Fibroblast of skin of right biceps (primary cell): ENCODE results near the gene PRDM15.

Experiments
- DNase-seq: peaks from one replicate; pipeline ENCODE4 v3.0.0-alpha.2; 2013

The PRDM15 gene

GRCh38 chr21:41761211-41761933, 117.8 kb downstream of the PRDM15 start:
- DNase-seq, result peak; percentile 18

GRCh38 chr21:41760411-41760810, 118.7 kb downstream of the PRDM15 start:
- DNase-seq, result no peak

GRCh38 chr21:41759926-41760325, 119.2 kb downstream of the PRDM15 start:
- DNase-seq, result no peak

GRCh38 chr21:41759214-41759840, 119.8 kb downstream of the PRDM15 start:
- DNase-seq, result peak; percentile 40

- no peak for DNase-seq
These were observed 120.6 kb downstream of the PRDM15 start for GRCh38 chr21:41758550-41758949.

- no peak for DNase-seq
These were observed 123.0 kb downstream of the PRDM15 start for GRCh38 chr21:41755934-41756773.

GRCh38 chr21:41755258-41755933, 123.7 kb downstream of the PRDM15 start:
- DNase-seq, result no peak

GRCh38 chr21:41754479-41754891, 124.7 kb downstream of the PRDM15 start:
- no peak for DNase-seq

GRCh38 chr21:41753006-41753898, 125.9 kb downstream of the PRDM15 start:
- DNase-seq, result no peak

- DNase-seq, result peak; percentile 95
These were observed 126.9 kb downstream of the PRDM15 start for GRCh38 chr21:41752231-41752681.

- no peak for DNase-seq
These were observed 127.5 kb downstream of the PRDM15 start for GRCh38 chr21:41751611-41752011.

GRCh38 chr21:41750532-41751151, 128.5 kb downstream of the PRDM15 start:
- no peak for DNase-seq

- peak; percentile 67 for DNase-seq
These were observed 129.1 kb downstream of the PRDM15 start for GRCh38 chr21:41750051-41750450.

- no peak for DNase-seq
These were observed 129.9 kb downstream of the PRDM15 start for GRCh38 chr21:41749286-41749685.
